OCI-LY1 (cell line): ENCODE measurements around the gene CXCL13.

Source experiments
- H2AFZ ChIP-seq: fragments of 200-600 bp; sonication (generic), shearing (Covaris generic); 2 replicates; pipeline ENCODE4 v1.6.0; 2014; ENCODE audit warnings: antibody characterized with exemption, mild to moderate bottlenecking, low read length
- H3F3A ChIP-seq: fragments of 200-600 bp; sonication (generic), shearing (Covaris generic); 2 replicates; pipeline ENCODE4 v1.6.0; 2014; ENCODE audit warnings: mild to moderate bottlenecking, antibody characterized with exemption, low read length, moderate library complexity; ENCODE audit not compliant: insufficient read depth
- H3K27ac ChIP-seq: fragments of 200-600 bp; sonication (generic); 2 replicates; pipeline ENCODE4 v1.5.1; 2014; ENCODE audit warnings: low read length, mixed run types, mild to moderate bottlenecking, low read depth; ENCODE audit not compliant: poor library complexity, severe bottlenecking
- H3K27me3 ChIP-seq: fragments of 200-600 bp; sonication (generic); 2 replicates; pipeline ENCODE4 v1.6.0; 2014; ENCODE audit warnings: antibody characterized with exemption, mild to moderate bottlenecking, low read length, moderate library complexity; ENCODE audit not compliant: insufficient read depth
- H3K36me3 ChIP-seq: fragments of 200-600 bp; sonication (generic); 2 replicates; pipeline ENCODE4 v1.6.1; 2014; ENCODE audit warnings: mild to moderate bottlenecking, antibody characterized with exemption, low read length, moderate library complexity, mixed read lengths; ENCODE audit not compliant: insufficient read depth
- H3K4me1 ChIP-seq: fragments of 200-600 bp; sonication (generic); 2 replicates; pipeline ENCODE4 v1.5.1; 2014; ENCODE audit warnings: mild to moderate bottlenecking, low read length, moderate library complexity; ENCODE audit not compliant: insufficient read depth, severe bottlenecking
- H3K4me2 ChIP-seq: fragments of 200-600 bp; sonication (generic), shearing (Covaris generic); 2 replicates; pipeline ENCODE4 v1.6.1; 2014; ENCODE audit warnings: low read length
- H3K4me3 ChIP-seq: fragments of 200-600 bp; sonication (generic); 2 replicates; pipeline ENCODE4 v1.5.1; 2014; ENCODE audit warnings: low read length, low read depth, mild to moderate bottlenecking, mixed read lengths; ENCODE audit not compliant: poor library complexity, severe bottlenecking
- H3K79me2 ChIP-seq: fragments of 200-600 bp; shearing (Covaris generic); 2 replicates; pipeline ENCODE4 v1.6.1; 2016; ENCODE audit warnings: mixed run types, low read length, mixed read lengths; ENCODE audit not compliant: insufficient read depth
- H3K9ac ChIP-seq: fragments of 200-600 bp; sonication (generic), shearing (Covaris generic); 2 replicates; pipeline ENCODE4 v1.6.1; 2014; ENCODE audit warnings: mild to moderate bottlenecking, low read length, mixed read lengths
- H3K9me2 ChIP-seq: fragments of 200-600 bp; sonication (generic), shearing (Covaris generic); 2 replicates; pipeline ENCODE4 v1.6.1; 2014; ENCODE audit warnings: low read depth, mild to moderate bottlenecking, low read length, mixed read lengths
- H3K9me3 ChIP-seq: fragments of 200-600 bp; shearing (Covaris generic); 2 replicates; pipeline ENCODE4 v1.6.1; 2014; ENCODE audit warnings: low read length, mixed read lengths
- H4K20me1 ChIP-seq: fragments of 200-600 bp; sonication (generic), shearing (Covaris generic); 2 replicates; pipeline ENCODE4 v1.6.0; 2016; ENCODE audit warnings: mild to moderate bottlenecking, low read length; ENCODE audit not compliant: insufficient read depth
- EZH2 ChIP-seq: fragments of 200-600 bp; sonication (generic), shearing (Covaris generic); IDR thresholded peaks from 2 replicates; pipeline ENCODE4 v1.8.0; 2017; ENCODE audit warnings: borderline replicate concordance, mixed run types, mild to moderate bottlenecking, antibody characterized with exemption, low read length, moderate library complexity, mixed read lengths
- TF ChIP-seq, protein P1 (sequence below): fragments of 200-600 bp; sonication (generic), shearing (Covaris generic); IDR thresholded peaks from 2 replicates; pipeline ENCODE4 v1.5.1; 2017; ENCODE audit warnings: mild to moderate bottlenecking, antibody characterized with exemption, low read length, moderate library complexity, mixed read lengths

The CXCL13 gene

DNA sequence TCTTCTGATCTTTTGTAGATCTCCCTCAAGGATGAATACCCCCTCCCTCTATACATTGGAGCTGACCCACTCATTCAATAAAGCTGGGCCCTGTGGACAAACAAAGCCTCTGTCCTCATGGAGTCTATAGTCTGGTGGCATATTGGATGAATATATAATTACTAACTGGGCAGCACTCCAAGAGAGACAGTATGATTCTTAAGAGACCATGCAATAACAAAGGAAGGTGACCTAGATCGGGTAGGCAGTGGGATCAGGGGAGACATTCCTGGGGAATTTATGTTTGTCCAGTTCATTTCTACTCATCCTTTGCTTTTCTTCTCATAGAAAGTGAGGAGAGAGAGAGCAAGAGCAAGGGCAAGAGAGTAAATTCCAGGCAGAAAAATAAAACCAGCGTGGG, 23.5 kb upstream of the CXCL13 start:
- H3K79me2 ChIP-seq = no peaks in the 10 kb centered on the region
- H3K9me2 ChIP-seq = no peaks in the 10 kb centered on the region
- no peak overlapping the region for H3K27ac ChIP-seq
- H3K9ac ChIP-seq = no peak overlapping the region
- H3K27me3 ChIP-seq = no peaks in the 10 kb centered on the region
- H3K9me3 ChIP-seq = no peaks in the 10 kb centered on the region
- no peak overlapping the region for H2AFZ ChIP-seq
- no peaks in the 10 kb centered on the region for H4K20me1 ChIP-seq
- H3K4me2 ChIP-seq = no peak overlapping the region
- TF ChIP-seq EZH2 = no peak
- TF ChIP-seq, protein P1, sequence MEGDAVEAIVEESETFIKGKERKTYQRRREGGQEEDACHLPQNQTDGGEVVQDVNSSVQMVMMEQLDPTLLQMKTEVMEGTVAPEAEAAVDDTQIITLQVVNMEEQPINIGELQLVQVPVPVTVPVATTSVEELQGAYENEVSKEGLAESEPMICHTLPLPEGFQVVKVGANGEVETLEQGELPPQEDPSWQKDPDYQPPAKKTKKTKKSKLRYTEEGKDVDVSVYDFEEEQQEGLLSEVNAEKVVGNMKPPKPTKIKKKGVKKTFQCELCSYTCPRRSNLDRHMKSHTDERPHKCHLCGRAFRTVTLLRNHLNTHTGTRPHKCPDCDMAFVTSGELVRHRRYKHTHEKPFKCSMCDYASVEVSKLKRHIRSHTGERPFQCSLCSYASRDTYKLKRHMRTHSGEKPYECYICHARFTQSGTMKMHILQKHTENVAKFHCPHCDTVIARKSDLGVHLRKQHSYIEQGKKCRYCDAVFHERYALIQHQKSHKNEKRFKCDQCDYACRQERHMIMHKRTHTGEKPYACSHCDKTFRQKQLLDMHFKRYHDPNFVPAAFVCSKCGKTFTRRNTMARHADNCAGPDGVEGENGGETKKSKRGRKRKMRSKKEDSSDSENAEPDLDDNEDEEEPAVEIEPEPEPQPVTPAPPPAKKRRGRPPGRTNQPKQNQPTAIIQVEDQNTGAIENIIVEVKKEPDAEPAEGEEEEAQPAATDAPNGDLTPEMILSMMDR = no peak
- no peak overlapping the region for H3K4me3 ChIP-seq
- no peaks in the 10 kb centered on the region for H3F3A ChIP-seq
- no peaks in the 10 kb centered on the region for H3K4me1 ChIP-seq
- H3K36me3 ChIP-seq = no peaks in the 10 kb centered on the region

DNA sequence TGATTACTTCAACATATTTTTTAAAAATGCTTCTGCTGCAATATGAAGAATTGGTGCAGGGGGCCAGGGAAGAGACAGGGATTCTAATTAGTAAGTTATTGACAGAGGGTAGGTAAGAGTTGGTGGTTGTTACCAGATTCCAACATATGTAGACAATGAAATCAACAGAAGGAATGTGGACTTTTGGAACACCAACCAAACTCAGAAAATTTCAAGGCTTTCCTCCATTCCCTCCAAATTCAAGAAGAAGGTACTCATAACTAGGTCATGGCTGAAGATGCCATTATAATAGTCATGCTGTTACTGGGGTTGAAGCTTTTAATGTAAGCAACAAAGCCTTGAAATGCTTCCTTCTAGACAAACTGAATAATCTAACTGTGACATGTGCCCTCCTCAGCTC, 22.9 kb upstream of the CXCL13 start:
- H3K27ac ChIP-seq = no peak overlapping the region
- no peaks in the 10 kb centered on the region for H3K79me2 ChIP-seq
- no peaks in the 10 kb centered on the region for H3K36me3 ChIP-seq
- no peaks in the 10 kb centered on the region for H3K9me2 ChIP-seq
- H3K9ac ChIP-seq = no peak overlapping the region
- H3K4me2 ChIP-seq = no peak overlapping the region
- no peak overlapping the region for H2AFZ ChIP-seq
- H3F3A ChIP-seq = no peaks in the 10 kb centered on the region
- no peaks in the 10 kb centered on the region for H4K20me1 ChIP-seq
- TF ChIP-seq, protein P1 = no peak
- TF ChIP-seq EZH2 = no peak
- no peaks in the 10 kb centered on the region for H3K9me3 ChIP-seq
- H3K4me3 ChIP-seq = no peak overlapping the region
- H3K27me3 ChIP-seq = no peaks in the 10 kb centered on the region
- H3K4me1 ChIP-seq = no peaks in the 10 kb centered on the region

DNA sequence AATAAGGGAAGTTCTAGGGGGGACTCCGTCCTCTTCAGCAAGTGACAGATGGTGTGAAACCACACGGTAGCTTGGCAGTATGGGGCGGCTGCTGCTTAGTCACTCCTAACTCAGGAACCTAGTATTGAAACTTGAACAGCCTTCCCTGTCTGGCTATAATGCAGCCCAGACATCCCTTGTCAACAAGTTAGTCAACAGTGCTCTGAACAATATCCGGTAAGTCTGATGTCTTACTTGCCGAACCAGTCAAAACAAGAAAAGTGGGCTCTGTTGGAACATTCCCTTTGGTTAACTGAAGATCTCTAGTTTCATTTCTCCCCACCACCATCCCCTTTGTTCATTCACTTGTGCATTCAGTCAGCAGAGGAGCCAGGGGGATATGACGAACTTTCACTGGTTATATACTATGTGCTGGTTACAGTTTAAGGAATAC, 18.7 kb upstream of the CXCL13 start:
- Histone ChIP-seq H4K20me1 (no peaks in the 10 kb centered on the region), H3F3A (no peaks in the 10 kb centered on the region), H3K9me2 (no peaks in the 10 kb centered on the region), H3K9me3 (no peaks in the 10 kb centered on the region), H3K4me3 (no peak overlapping the region), H3K9ac (no peak overlapping the region), H3K79me2 (no peaks in the 10 kb centered on the region), H3K36me3 (no peaks in the 10 kb centered on the region), H3K27me3 (no peaks in the 10 kb centered on the region), H3K4me2 (no peak overlapping the region), H3K4me1 (no peaks in the 10 kb centered on the region), H2AFZ (no peak overlapping the region), H3K27ac (no peak overlapping the region)
- TF ChIP-seq, protein P1 = no peak
- no peak for TF ChIP-seq EZH2
